Esophagus muscularis mucosa (tissue), 3 donors: Measurements from ENCODE around the gene PLEKHG3.

Source experiments
- CTCF ChIP-seq, 3 experiments: fragments of 200-600 bp in 2 of 3; fragments of 450-650 bp in 1 of 3; sonication (generic) in 2 of 3; IDR thresholded peaks; one replicate each; pipeline ENCODE4 v1.5.1; 2017 to 2019; ENCODE audit warnings: antibody characterized with exemption in 3 of 3, mild to moderate bottlenecking in 2 of 3, moderate library complexity in 1 of 3
- POLR2A ChIP-seq: fragments of 450-650 bp; IDR thresholded peaks from one replicate; pipeline ENCODE4 v1.6.1; 2017; ENCODE audit warnings: antibody characterized with exemption, moderate library complexity, mild to moderate bottlenecking, low read depth

GRCh38 chr14:64704143-64704742 is at the start of gene PLEKHG3:
- TF ChIP-seq POLR2A (no peak), CTCF (IDR thresholded peaks at IDR 0.05) (no peak)
